OCI-LY3 (cell line): Measurements from ENCODE around the gene TMEM87A.

ENCODE experiments used
- H2AFZ ChIP-seq: fragments of 200-600, 300-600 bp; shearing (Covaris generic); 2 replicates; pipeline ENCODE4 v1.6.0; 2014; ENCODE audit warnings: antibody characterized with exemption, low read depth, low read length
- H3K27ac ChIP-seq: fragments of 200-600, 300-600 bp; sonication (generic); 2 replicates; pipeline ENCODE4 v1.5.1; 2014; ENCODE audit warnings: mild to moderate bottlenecking, low read length, moderate library complexity, mixed read lengths
- H3K27me3 ChIP-seq: fragments of 200-600, 300-600 bp; sonication (generic); 2 replicates; pipeline ENCODE4 v1.6.1; 2014; ENCODE audit warnings: low read depth, low read length, mixed read lengths
- H3K36me3 ChIP-seq: fragments of 200-600, 300-600 bp; sonication (generic); replicated peaks from 2 replicates; pipeline ENCODE3; 2014; ENCODE audit warnings: low read depth, low read length, mixed read lengths
- H3K4me1 ChIP-seq: fragments of 300-600, 200-600 bp; sonication (generic); 2 replicates; pipeline ENCODE4 v1.6.1; 2014; ENCODE audit warnings: low read length, mixed read lengths
- H3K4me2 ChIP-seq: fragments of 200-600, 300-600 bp; sonication (generic); 2 replicates; pipeline ENCODE4 v1.6.1; 2014; ENCODE audit warnings: low read length, mixed read lengths
- H3K4me3 ChIP-seq: fragments of 300-600, 200-600 bp; sonication (generic); 2 replicates; pipeline ENCODE4 v1.5.1; 2014; ENCODE audit warnings: antibody characterized with exemption, mild to moderate bottlenecking, low read length, moderate library complexity
- H3K79me2 ChIP-seq: fragments of 300-600, 200-600 bp; shearing (Covaris generic); 2 replicates; pipeline ENCODE4 v1.6.1; 2014; ENCODE audit warnings: mild to moderate bottlenecking, low read length, mixed read lengths
- H3K9ac ChIP-seq: fragments of 300-600, 200-600 bp; shearing (Covaris generic); 2 replicates; pipeline ENCODE4 v1.6.0; 2014; ENCODE audit warnings: mild to moderate bottlenecking, low read length, moderate library complexity
- H3K9me3 ChIP-seq: fragments of 200-600, 300-600 bp; shearing (Covaris generic); 2 replicates; pipeline ENCODE4 v1.6.1; 2014; ENCODE audit warnings: low read length, mixed read lengths; ENCODE audit not compliant: insufficient read depth
- H4K20me1 ChIP-seq: fragments of 200-600, 300-600 bp; sonication (generic); 2 replicates; pipeline ENCODE4 v1.6.1; 2016; ENCODE audit warnings: low read length, mixed read lengths; ENCODE audit not compliant: insufficient read depth
- CTCF ChIP-seq: fragments of 200-600, 300-600 bp; sonication (generic); IDR thresholded peaks from 2 replicates; pipeline ENCODE4 v1.5.1; 2014; ENCODE audit warnings: antibody characterized with exemption, low read length, low read depth
- EZH2phosphoT487 ChIP-seq: fragments of 200-600 bp; shearing (Covaris generic); IDR thresholded peaks from 2 replicates; pipeline ENCODE4 v1.6.1; 2018; ENCODE audit warnings: antibody characterized with exemption, mixed run types, low read depth

The TMEM87A gene

DNA sequence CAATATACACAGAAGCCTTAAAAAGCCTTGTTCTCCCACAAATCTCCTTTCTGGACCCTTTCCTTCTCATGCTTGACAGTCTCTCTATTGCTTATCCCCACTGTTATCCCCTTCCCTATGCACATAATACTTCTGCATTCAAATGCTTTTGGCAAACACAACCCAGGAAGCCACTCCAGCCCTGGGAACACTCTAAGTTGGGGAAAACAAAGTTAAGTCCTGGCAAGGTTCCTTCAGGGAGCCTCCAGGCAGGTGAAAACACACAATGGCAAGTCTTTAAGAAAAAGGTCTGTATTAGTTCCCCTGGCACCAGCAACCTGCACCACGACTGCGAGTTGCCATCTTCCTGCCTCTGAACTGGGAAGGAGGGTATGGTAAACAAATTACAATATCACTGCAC lies 19.9 kb downstream of the TMEM87A start:
- no peak overlapping the region for H3K27ac ChIP-seq
- no peak overlapping the region for H3K4me2 ChIP-seq
- H3K9me3 ChIP-seq: no peaks in the 10 kb centered on the region
- no peaks in the 10 kb centered on the region for H3K79me2 ChIP-seq
- H3K4me3 ChIP-seq: no peak overlapping the region
- H2AFZ ChIP-seq: no peak overlapping the region
- H3K27me3 ChIP-seq: no peaks in the 10 kb centered on the region
- TF ChIP-seq EZH2phosphoT487 (no peak), CTCF (no peak)
- no peaks in the 10 kb centered on the region for H4K20me1 ChIP-seq
- no peak overlapping the region for H3K9ac ChIP-seq
- peaks cover 27% of the 10 kb centered on the region for H3K36me3 ChIP-seq
- H3K4me1 ChIP-seq: no peaks in the 10 kb centered on the region

DNA sequence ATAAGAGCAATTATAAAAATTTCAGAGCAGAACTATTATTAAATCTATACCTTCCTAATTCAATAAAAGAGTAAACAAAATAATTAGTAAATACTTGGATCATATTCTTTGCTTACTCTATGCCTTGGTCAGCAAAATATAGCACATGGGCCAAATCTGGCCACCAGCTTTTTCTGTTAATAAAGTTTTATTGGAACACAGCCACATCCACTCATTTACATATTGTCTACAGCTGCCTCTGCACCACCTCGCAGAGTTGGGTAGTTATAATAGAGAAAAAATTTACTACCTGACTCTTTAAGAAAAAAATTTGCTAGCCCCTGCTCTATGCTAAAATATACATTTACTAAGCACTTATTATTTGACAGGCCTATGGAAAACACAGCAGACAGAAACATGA lies 32.4 kb downstream of the TMEM87A start:
- no peaks in the 10 kb centered on the region for H3K27me3 ChIP-seq
- no peak overlapping the region for H2AFZ ChIP-seq
- no peak overlapping the region for H3K4me3 ChIP-seq
- TF ChIP-seq CTCF (no peak), EZH2phosphoT487 (no peak)
- no peak overlapping the region for H3K4me2 ChIP-seq
- no peaks in the 10 kb centered on the region for H4K20me1 ChIP-seq
- H3K36me3 ChIP-seq: peaks cover 9% of the 10 kb centered on the region
- no peaks in the 10 kb centered on the region for H3K9me3 ChIP-seq
- no peak overlapping the region for H3K9ac ChIP-seq
- no peaks in the 10 kb centered on the region for H3K4me1 ChIP-seq
- no peak overlapping the region for H3K27ac ChIP-seq
- H3K79me2 ChIP-seq: no peaks in the 10 kb centered on the region

GRCh38 chr15:42239528-42240182 lies 33.6 kb downstream of the TMEM87A start:
- peaks cover 14% of the 10 kb centered on the region for H3K36me3 ChIP-seq
- no peak overlapping the region for H3K4me3 ChIP-seq
- no peak overlapping the region for H2AFZ ChIP-seq
- H3K79me2 ChIP-seq: no peaks in the 10 kb centered on the region
- H3K27ac ChIP-seq: no peak overlapping the region
- no peaks in the 10 kb centered on the region for H4K20me1 ChIP-seq
- H3K9ac ChIP-seq: no peak overlapping the region
- no peaks in the 10 kb centered on the region for H3K9me3 ChIP-seq
- no peaks in the 10 kb centered on the region for H3K4me1 ChIP-seq
- no peak overlapping the region for H3K4me2 ChIP-seq
- no peak for TF ChIP-seq EZH2phosphoT487
- no peak for TF ChIP-seq CTCF
- H3K27me3 ChIP-seq: no peaks in the 10 kb centered on the region

DNA sequence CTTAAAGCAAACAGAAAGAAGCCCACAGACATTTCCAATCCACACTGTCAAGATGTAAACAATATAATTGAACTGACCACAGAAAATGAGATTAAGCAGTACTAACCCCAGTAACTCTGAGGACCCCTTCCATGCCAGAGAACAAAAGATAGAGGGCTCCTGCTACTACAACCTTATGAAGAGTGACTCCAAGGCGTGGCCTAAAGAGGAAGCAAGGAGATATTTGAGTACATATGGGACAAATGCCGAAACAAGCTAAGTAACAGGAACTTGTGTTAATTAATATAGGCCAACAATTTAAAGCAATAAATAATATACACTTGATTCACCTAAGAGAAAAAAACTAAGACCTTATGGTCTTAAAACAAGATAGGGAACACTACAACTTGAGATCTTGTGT lies 40.1 kb downstream of the TMEM87A start:
- no peaks in the 10 kb centered on the region for H4K20me1 ChIP-seq
- no peak overlapping the region for H2AFZ ChIP-seq
- H3K9me3 ChIP-seq: no peaks in the 10 kb centered on the region
- H3K27me3 ChIP-seq: no peaks in the 10 kb centered on the region
- no peaks in the 10 kb centered on the region for H3K79me2 ChIP-seq
- no peak overlapping the region for H3K9ac ChIP-seq
- no peak overlapping the region for H3K4me2 ChIP-seq
- peaks cover 17% of the 10 kb centered on the region for H3K36me3 ChIP-seq
- no peaks in the 10 kb centered on the region for H3K4me1 ChIP-seq
- no peak overlapping the region for H3K27ac ChIP-seq
- no peak overlapping the region for H3K4me3 ChIP-seq
- no peak for TF ChIP-seq CTCF
- TF ChIP-seq EZH2phosphoT487: no peak
